GM12865 (cell line): ENCODE measurements around the gene ALDH2.

ENCODE experiments used
- DNase-seq: peaks from one replicate; pipeline ENCODE4 v3.0.0; 2010; ENCODE audit warnings: low read depth
- H3K4me3 ChIP-seq: 2 replicates; pipeline ENCODE4 v1.5.1; 2011; ENCODE audit warnings: mild to moderate bottlenecking, low read depth, low read length, control low read depth
- CTCF ChIP-seq: IDR thresholded peaks from 2 replicates; pipeline ENCODE4 v1.5.1; 2011; ENCODE audit warnings: low read length, control low read depth, low read depth, inconsistent platforms; ENCODE audit not compliant: insufficient read depth; ENCODE audit errors: missing control alignments

ALDH2 gene

GRCh38 chr12:111749391-111749790 is 17.3 kb upstream of the ALDH2 start:
- no peak for DNase-seq
- TF ChIP-seq CTCF = no peak
- no peak overlapping the region for H3K4me3 ChIP-seq

- peak; percentile 61 for DNase-seq
- H3K4me3 ChIP-seq = no peak overlapping the region
- peak; percentile 71 for TF ChIP-seq CTCF
Measured at GRCh38 chr12:111753144-111753881, 13.4 kb upstream of the ALDH2 start.

- H3K4me3 ChIP-seq = no peak overlapping the region
- TF ChIP-seq CTCF = no peak
- no peak for DNase-seq
Measured at GRCh38 chr12:111754671-111755070, 12.1 kb upstream of the ALDH2 start.

GRCh38 chr12:111756196-111756595 is 10.5 kb upstream of the ALDH2 start:
- no peak for DNase-seq
- H3K4me3 ChIP-seq = no peak overlapping the region
- no peak for TF ChIP-seq CTCF

GRCh38 chr12:111756681-111757080 is 10.1 kb upstream of the ALDH2 start:
- H3K4me3 ChIP-seq = no peak overlapping the region
- no peak for TF ChIP-seq CTCF
- no peak for DNase-seq

GRCh38 chr12:111757361-111758119 is 9.2 kb upstream of the ALDH2 start:
- DNase-seq = peak; percentile 77
- no peak overlapping the region for H3K4me3 ChIP-seq
- TF ChIP-seq CTCF = no peak

GRCh38 chr12:111758120-111758561 is 8.6 kb upstream of the ALDH2 start:
- no peak for DNase-seq
- H3K4me3 ChIP-seq = no peak overlapping the region
- no peak for TF ChIP-seq CTCF
